Measurements from ENCODE around the gene OS9.

- TF ChIP-seq CTCF (conservative IDR thresholded peaks at IDR 0.05; ENCODE audit: low read length) (no peak), EZH2phosphoT487 (IDR thresholded peaks at IDR 0.05; ENCODE audit: borderline replicate concordance, low read depth, low read length) (no peak)
Observed at GRCh38 chr12:57654042-57654441, 39.9 kb upstream of the OS9 start.

All from OCI-LY7 (cell line).